RWPE1 (cell line): ENCODE data around the gene FRMD5.

Experiments
- CTCF ChIA-PET: fragments of 350-600 bp; sonication (Branson Sonifier 250); formaldehyde crosslinking; extraction: SDS; loops from one replicate; lab custom pipeline; 2021; lab: Yijun Ruan, JAX
- POLR2A ChIA-PET: fragments of 400-600 bp; formaldehyde crosslinking; extraction: SDS; loops from one replicate; lab custom pipeline; 2020; ENCODE audit warnings: antibody characterized with exemption; ENCODE audit not compliant: low non-redundant PET; lab: Yijun Ruan, JAX
- DNase-seq: peaks from one replicate; pipeline ENCODE4 v3.0.0; 2012; ENCODE audit warnings: low spot score
- H3K27ac ChIP-seq: fragments of 450-650 bp; 2 replicates; pipeline ENCODE4 v1.5.1; 2017
- TF ChIP-seq, protein P1 (sequence below): fragments of 450-650 bp; conservative IDR thresholded peaks from 2 replicates; pipeline ENCODE4 v1.5.1; 2017; ENCODE audit warnings: low read depth, mild to moderate bottlenecking

Gene FRMD5

DNA sequence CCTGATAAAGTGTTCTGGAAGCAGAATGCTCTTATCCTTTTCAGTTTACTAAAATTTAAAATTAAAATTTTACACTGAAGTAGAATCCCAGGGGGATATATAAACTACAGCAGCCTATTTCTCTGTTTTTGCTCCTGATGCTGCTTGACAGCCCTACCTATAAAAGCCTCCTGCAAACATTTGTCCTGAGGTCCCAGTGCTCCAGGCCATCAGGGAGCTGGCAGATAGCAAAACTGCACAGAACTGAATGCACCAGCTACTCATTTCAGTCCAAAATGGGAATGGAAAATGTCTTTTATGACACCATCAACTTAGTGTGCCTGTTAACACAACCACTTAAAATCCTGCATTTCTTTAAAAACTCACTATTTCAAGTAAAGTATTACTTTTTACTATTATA, 50.1 kb downstream of the FRMD5 start:
- DNase-seq, result no peak
- TF ChIP-seq, protein P1, sequence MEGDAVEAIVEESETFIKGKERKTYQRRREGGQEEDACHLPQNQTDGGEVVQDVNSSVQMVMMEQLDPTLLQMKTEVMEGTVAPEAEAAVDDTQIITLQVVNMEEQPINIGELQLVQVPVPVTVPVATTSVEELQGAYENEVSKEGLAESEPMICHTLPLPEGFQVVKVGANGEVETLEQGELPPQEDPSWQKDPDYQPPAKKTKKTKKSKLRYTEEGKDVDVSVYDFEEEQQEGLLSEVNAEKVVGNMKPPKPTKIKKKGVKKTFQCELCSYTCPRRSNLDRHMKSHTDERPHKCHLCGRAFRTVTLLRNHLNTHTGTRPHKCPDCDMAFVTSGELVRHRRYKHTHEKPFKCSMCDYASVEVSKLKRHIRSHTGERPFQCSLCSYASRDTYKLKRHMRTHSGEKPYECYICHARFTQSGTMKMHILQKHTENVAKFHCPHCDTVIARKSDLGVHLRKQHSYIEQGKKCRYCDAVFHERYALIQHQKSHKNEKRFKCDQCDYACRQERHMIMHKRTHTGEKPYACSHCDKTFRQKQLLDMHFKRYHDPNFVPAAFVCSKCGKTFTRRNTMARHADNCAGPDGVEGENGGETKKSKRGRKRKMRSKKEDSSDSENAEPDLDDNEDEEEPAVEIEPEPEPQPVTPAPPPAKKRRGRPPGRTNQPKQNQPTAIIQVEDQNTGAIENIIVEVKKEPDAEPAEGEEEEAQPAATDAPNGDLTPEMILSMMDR, result no peak
- POLR2A ChIA-PET, result no interaction called here
- CTCF ChIA-PET, result no interaction called here
- H3K27ac ChIP-seq, result no peak overlapping the region

- no peak overlapping the region for H3K27ac ChIP-seq
- ChIA-PET POLR2A (interaction anchor here (0.6 kb wide), 1 partner anchor 27 kb away, joined by 6 read pairs; no protein-coding TSS in a partner anchor), CTCF (no interaction called here)
- no peak for DNase-seq
- TF ChIP-seq, protein P1, result no peak
These were observed 50.9 kb downstream of the FRMD5 start for GRCh38 chr15:44144184-44144583.

DNA sequence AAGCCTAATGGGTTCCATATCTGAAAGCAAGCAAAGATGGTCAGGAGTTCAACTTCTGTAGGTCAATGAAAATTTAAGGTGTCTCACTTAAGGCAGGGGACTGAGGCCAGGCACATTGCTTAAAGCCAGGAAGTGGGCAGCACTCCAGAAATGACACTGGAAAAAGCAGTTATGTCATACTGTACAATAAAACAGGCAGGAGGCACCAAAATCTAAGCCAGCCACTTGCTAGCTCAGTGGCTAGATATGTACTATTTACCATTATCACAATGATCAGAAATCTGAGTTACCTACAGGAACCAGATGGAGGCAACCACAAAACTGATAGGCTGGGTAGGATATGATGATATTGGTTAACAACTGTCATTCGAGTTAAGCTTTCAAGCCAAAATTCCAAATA, 57.3 kb downstream of the FRMD5 start:
- TF ChIP-seq, protein P1, result no peak
- no peak overlapping the region for H3K27ac ChIP-seq
- CTCF ChIA-PET, result no interaction called here
- POLR2A ChIA-PET, result no interaction called here
- no peak for DNase-seq

DNA sequence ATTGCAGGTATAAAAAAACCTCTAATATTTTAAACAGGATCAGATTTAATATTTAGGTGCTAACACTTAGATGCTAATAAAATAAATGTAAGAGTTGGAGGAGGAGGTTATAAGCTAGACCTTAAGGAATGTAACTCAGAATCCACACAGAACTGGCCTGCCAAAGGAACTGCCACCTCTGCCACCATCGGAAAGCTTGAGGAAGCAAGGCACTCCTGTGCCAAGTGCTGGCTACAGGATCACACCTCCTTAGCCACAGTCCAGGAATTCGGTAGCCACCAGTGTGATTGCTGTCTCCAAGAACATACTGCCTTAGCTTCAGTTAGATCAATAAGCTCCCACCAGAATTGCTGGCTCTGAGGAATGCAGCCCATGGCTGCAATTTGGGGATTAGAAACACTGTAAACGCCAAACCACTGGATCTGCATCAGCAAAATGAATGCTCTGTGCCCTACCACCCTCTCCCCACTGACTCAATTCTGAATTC, 58.0 kb downstream of the FRMD5 start:
- CTCF ChIA-PET, result no interaction called here
- POLR2A ChIA-PET, result no interaction called here

DNA sequence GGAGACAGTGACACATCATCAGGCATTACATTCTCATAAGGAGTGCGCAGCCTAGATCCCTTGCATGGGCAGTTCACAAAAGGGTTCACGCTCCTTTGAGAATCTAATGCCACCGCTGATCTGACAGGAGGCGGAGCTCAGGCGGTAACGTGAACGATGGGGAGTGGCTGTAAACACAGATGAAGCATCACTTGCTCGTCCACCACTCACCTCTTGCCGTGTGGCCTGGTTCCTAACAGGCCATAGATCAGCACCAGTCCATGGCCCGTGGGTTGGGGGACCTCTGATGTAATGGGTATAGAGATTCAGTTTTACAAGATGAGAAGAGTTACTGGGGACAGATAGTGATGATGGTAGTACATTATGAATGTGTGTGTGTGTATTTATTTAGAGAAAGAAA, 63.0 kb downstream of the FRMD5 start:
- TF ChIP-seq, protein P1, result no peak
- POLR2A ChIA-PET, result no interaction called here
- no peak overlapping the region for H3K27ac ChIP-seq
- DNase-seq, result no peak
- CTCF ChIA-PET, result no interaction called here

More for the DNA sequence above, 58.0 kb downstream of the FRMD5 start:
- no peak for DNase-seq
- no peak overlapping the region for H3K27ac ChIP-seq
- TF ChIP-seq, protein P1, result no peak

- POLR2A ChIA-PET, result no interaction called here
- CTCF ChIA-PET, result interaction anchor here (0.6 kb wide), 2 partner anchors 217 to 727 kb away, joined by 3 read pairs; no protein-coding TSS in a partner anchor
These were observed 64.3 kb downstream of the FRMD5 start for GRCh38 chr15:44130778-44131177.

More at GRCh38 chr15:44130778-44131177, 64.3 kb downstream of the FRMD5 start:
- no peak overlapping the region for H3K27ac ChIP-seq
- peak; percentile 6 for DNase-seq
- TF ChIP-seq, protein P1, result peak; percentile 39
